Measurements from ENCODE around the gene RPA3.

RPA3 gene

DNA sequence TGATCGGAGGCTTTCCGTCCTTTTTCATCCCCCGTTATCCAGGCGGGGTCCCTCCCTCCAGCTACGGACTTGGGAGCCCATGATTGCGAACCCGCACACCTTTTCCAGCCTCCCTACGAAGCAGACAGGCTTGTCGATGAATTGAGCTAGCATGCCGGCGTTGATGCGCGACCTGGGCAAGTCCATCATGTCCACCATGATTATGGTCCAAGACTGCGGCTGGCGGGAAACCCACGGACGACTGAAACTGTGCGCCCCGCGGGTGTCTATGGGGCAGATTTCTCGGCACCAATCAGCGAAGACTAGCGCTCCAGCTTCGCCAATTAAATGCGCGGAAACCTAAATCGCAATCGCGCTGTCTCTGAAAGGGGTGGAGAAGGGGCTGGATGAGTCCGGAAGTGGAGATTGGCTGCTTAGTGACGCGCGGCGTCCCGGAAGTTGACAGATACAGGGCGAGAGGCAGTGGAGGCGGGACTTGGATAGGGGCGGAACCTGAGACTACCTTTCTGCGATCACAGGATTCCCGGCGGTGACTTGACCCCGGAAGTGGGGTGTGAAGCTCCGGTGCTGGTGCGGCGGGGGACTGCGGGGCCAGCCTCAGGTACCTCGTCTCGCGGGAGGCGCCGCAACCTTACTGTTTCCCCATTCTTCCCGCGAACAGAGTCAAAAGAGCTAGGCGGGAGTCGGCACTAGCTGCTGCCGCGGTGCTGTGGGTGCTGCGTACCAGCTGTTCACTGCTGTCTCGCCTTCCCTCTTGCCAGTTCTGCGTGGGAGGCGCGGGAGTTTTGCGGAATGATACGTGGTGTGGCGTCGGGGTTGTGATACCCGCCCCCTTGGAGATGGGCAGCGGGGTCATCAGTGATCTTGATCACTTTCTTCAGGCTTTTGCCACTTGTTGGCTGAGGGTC, 77.9 kb downstream of the RPA3 start, which contains the start of gene UMAD1:
Gene UMAD1 (plus strand): TSS at position 532 of the 908 bp plus-strand sequence. CDS start 32,620 bp downstream, outside the sequence.
- no peak for TF ChIP-seq ZNF274 (IDR thresholded peaks at IDR 0.05; ENCODE audit: low read depth, low read length)
- H3K4me3 ChIP-seq (ENCODE audit: low read length) = peak within 1 kb of the TSS; percentile 78

DNA sequence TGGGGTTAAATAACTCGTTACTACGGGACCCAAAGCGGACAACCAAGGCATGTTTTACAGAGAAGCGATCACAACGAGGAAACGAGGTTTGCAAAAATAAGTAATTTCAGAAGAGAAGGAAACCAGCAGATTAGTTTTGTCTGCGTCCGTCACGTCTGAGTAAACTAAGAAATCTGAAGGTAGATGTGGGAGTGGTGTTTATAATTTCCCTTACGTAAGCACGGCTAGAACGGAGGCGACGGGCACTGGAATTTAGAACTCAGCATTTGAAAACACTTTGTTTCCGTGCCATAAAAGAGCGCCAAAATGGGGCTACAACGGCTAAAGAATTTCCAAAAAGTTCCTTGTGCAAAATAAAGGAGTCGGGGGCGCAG, 78.6 kb downstream of the RPA3 start:
- TF ChIP-seq ZNF274 (IDR thresholded peaks at IDR 0.05; ENCODE audit: low read depth, low read length) = no peak
- peak overlapping the region; percentile 78 for H3K4me3 ChIP-seq (ENCODE audit: low read length)

DNA sequence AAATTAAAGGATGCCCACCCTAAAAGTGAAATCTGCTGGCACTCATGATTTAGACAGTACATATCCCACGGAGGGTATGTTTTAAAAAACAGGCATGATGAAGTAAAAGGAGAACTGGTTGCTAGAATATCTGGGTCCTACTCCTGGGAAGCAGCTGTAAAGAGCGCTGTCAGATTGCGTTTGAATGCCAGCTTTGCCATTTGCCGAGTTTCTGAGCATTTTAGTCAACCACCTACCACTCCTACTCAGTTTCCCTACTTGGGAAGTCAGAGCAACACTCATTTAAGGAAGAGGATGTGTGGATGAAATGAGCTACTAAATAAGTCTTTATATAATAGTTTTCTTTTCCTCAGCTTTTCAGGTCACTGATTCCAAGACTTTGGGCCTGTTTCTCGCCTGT, 79.0 kb downstream of the RPA3 start:
- TF ChIP-seq ZNF274 (IDR thresholded peaks at IDR 0.05; ENCODE audit: low read depth, low read length) = no peak
- H3K4me3 ChIP-seq (ENCODE audit: low read length) = peak overlapping the region; percentile 78

DNA sequence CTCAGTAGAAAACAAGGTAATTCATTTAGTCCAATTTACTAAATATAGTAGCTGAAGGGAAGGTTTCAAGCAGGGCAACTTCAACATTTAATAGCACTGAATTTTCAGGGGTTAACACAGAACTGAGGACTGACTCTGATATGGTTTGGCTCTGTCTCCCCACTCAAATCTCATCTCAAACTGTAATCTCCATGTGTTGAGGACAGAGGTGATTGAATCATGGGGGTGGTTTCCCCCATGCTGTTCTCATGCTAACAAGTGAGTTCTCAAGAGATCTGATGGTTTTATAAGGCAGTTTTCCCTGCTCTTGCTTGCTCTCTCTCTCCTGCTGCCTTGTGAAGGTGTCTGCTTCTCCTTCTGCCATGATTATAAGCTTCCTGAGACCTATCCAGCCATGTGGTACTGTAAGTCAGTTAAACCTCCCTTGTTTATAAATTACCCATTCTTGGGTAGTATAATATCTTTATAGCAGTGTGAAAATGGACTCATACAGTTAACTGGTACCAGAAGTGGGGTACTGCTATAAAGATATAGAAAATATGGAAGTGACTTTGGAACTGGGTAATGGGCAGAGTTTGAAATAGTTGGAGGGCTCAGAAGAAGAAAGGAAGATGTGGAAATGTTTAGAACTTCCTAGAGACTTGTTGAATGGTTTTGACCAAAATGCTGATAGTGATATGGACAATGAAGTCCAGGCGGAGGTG, 87.6 kb downstream of the RPA3 start:
- H3K4me3 ChIP-seq (ENCODE audit: low read length) = no peak overlapping the region
- TF ChIP-seq ZNF274 (IDR thresholded peaks at IDR 0.05; ENCODE audit: low read depth, low read length) = no peak

DNA sequence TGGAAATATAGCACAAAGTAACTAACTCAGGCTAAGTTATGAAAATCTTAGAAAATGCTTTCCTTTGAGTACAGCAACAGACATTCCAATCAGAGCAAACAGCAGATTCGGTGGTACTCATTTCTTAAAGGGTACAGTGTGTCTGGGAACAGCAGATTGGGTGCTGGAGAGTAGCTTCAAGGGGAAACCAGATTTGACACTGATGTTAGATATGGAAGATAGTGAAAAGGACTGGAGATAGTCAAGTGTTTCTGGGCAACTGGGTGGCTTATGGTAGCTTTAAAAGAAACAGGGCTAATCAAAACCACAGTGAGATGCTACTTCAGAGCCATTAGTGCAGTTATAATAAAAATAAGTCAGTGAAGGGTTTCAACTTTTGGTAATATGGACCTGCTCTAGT, 89.9 kb downstream of the RPA3 start:
- no peak overlapping the region for H3K4me3 ChIP-seq (ENCODE audit: low read length)
- no peak for TF ChIP-seq ZNF274 (IDR thresholded peaks at IDR 0.05; ENCODE audit: low read depth, low read length)

DNA sequence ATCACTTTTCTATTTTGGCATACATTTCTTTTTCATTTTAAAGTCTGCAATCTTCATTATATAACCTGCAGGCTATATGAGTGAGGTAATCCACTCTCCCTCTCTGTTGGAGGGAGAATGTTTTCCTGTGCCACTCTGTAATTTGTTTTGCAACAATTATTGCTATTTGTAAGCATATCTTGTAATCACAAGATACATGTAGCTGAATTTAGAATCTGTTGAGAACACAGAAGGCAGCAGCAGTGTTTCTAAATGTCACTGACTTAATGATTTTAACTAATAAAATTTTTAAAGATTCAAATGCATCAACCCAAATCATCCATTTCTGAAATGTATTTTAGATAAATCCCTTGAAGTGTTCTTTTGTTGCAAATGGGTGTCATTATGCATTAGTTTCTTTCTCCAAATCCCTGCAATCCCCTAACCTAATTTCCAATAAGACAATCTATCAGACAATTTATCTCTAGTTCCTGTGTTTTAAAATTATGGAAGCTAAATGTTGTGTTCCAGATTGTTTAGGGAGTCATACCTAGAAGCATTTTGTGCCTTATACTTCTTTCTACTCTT, 97.7 kb downstream of the RPA3 start:
- no peak for TF ChIP-seq ZNF274 (IDR thresholded peaks at IDR 0.05; ENCODE audit: low read depth, low read length)
- H3K4me3 ChIP-seq (ENCODE audit: low read length) = no peak overlapping the region

DNA sequence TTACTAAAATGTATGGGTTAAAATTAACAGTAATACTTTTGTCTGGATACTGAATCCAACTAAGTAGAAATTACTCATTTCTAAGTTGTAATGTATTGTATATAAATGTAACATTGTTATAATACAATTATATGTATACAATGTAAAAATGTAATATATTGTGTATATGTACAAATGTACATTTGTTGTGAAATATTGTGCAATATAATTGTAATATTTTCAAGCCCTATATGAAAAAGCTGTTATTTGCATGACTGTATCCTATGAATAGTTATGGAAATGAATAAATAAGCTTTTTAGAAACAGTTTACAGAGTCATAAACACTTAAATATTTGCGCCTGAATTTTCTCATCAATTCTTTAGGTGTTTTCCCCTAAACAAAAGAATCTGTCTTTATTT, 98.2 kb downstream of the RPA3 start:
- no peak for TF ChIP-seq ZNF274 (IDR thresholded peaks at IDR 0.05; ENCODE audit: low read depth, low read length)
- no peak overlapping the region for H3K4me3 ChIP-seq (ENCODE audit: low read length)

DNA sequence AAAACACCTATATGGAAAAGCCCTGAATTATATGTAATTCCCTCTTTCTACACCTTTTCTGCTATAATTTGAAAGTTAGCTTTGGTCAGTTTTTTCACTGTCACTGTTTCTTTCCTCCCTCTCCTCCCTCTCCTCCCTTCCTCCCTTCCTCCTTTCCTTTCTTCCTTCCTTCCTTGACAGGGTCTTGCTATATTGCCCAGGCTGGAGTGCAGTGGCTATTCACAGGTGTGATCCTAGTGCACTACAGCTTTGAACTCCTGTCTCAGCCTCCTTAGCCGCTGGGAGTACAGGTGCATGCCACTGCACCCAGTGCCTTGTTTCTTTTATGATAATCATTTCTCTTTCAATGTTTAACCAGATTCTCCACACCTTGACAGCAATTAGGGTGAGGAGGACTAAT, 100.0 kb downstream of the RPA3 start:
- H3K4me3 ChIP-seq (ENCODE audit: low read length) = no peak overlapping the region
- no peak for TF ChIP-seq ZNF274 (IDR thresholded peaks at IDR 0.05; ENCODE audit: low read depth, low read length)

DNA sequence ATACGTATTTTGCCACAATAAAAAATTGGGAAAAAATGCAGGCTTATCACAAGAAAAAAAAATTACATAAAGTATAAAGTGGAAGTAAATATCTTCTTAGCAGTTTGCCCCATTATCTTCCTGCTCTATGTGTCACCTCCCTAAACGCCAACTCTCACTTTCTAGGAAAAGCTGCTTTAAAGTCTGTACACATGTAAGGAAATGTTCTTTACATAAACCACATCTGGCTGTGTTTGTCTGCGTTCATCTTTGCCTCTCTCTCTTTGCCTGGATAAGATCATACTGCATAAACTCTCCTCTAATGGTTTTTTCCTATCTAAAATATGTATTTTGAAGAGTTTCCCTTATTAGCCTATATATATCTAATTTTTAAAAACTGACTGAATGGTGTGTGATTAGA, 100.9 kb downstream of the RPA3 start:
- H3K4me3 ChIP-seq (ENCODE audit: low read length) = no peak overlapping the region
- no peak for TF ChIP-seq ZNF274 (IDR thresholded peaks at IDR 0.05; ENCODE audit: low read depth, low read length)

DNA sequence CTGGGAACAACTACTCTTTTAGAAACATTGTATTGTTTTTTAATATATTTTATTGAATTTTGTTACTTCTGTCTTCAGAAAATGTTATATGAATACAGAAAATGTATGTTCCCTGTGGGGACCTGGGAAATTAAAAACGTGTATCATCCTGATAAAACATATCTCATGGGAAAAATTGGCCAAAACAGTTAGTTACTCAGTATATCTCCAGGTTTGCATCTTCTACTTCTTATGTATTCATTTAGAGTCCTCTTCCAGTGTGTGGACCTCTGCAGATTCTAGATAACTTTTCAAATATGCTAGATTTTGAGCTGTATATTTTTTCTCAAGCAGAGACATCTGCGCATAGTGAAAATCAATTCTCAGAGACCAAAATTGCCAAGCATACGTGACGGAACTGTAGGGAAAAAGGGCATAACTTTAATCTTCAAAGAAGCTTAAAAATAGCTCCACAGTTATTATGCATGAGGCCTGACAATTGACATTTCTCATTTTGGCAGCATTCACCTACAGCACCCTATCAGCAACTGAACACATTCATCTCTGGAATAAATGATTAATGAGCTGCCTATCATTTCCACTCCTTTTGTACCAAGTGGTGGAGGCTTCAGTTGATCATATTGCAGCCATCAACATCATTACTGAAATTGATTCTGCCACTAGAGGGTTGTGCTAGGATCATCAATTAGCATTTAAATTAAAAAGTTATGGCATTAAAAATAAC, 104.2 kb downstream of the RPA3 start:
- no peak for TF ChIP-seq ZNF274 (IDR thresholded peaks at IDR 0.05; ENCODE audit: low read depth, low read length)
- H3K4me3 ChIP-seq (ENCODE audit: low read length) = no peak overlapping the region

DNA sequence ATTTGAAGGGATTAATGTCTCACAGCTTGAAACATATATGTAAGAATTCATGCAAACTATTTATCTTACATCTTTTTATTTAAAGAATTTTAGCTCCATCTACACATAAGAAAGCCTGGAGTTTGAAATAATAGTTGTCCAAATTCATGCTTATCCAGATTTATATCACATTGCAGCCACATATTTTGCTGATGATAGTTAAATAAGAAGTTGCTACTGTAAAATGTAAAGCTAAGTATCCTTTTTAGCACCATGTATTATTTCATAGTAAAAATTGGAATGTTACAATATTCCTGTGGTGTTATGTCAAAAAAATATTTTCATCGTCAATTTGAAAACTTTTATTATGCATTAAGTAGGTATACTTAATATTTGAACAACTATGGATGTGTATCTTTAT, 105.2 kb downstream of the RPA3 start:
- no peak overlapping the region for H3K4me3 ChIP-seq (ENCODE audit: low read length)
- no peak for TF ChIP-seq ZNF274 (IDR thresholded peaks at IDR 0.05; ENCODE audit: low read depth, low read length)

DNA sequence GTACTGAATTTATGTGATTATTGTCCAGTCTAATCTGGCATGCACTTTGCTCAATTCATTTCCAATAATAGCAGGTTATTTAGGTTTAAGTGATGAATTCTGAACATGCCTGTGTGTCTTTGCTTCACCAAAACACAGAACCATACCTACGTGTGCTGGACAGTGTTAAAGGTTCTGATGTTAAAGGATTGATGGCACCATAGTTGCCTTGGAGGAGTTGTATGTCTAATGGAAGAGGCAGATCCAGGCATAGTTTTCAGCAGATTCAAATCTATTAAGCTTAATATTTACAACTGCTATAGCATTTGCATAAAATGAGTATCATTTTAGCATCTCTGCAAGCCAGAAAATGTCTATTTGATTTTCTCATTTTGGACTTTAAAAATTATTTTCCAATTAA, 105.9 kb downstream of the RPA3 start:
- H3K4me3 ChIP-seq (ENCODE audit: low read length) = no peak overlapping the region
- no peak for TF ChIP-seq ZNF274 (IDR thresholded peaks at IDR 0.05; ENCODE audit: low read depth, low read length)

DNA sequence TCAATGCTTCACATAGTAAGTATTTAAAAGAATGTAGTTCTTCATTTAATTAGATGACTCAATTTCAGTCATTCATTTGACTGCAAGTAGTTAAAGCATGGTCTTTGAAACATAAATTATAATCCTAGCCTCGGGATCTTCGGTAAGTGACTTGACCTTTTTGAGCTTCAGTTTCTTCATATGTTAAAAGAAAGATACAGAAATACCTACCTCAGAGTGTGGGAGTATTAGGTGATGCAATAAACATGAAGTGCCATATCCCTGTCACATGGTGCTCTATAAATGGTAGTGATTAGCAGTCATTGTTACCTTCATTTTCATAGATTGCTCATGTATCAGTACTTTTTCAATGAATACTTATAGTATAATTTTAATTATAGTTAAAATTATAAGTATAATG, 109.1 kb downstream of the RPA3 start:
- TF ChIP-seq ZNF274 (IDR thresholded peaks at IDR 0.05; ENCODE audit: low read depth, low read length) = no peak
- H3K4me3 ChIP-seq (ENCODE audit: low read length) = no peak overlapping the region

DNA sequence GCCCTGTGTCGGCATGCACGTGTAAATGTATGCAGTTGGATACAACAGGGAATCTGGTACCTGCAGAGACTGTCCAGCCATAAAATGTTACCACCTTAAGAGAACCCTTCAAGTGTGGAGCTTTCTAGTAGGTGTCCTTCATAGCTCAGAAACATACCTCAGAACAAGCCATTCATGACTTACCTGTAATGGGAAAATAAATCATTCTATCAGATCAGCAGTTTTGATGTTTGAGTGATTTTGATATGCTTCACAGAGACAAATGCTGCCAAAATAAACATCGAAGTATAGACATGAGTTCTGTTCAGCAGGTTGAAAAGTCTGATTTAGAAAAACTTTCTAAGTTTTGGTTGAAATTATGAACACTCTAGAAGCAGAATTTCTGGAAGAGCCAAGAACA, 111.4 kb downstream of the RPA3 start:
- no peak for TF ChIP-seq ZNF274 (IDR thresholded peaks at IDR 0.05; ENCODE audit: low read depth, low read length)
- no peak overlapping the region for H3K4me3 ChIP-seq (ENCODE audit: low read length)

All from GM08714 (cell line).